ENCODE results near the gene LATS2.

LATS2 gene

GRCh38 chr13:21000647-21001046 lies 60.7 kb downstream of the LATS2 start:
- TF ChIP-seq CTCF (IDR thresholded peaks at IDR 0.05; ENCODE audit: low read depth, low read length) (no peak), EZH2phosphoT487 (IDR thresholded peaks at IDR 0.05; ENCODE audit: low read depth) (no peak)
- Histone ChIP-seq H3K4me2 (ENCODE audit: low read length) (no peak overlapping the region), H3K9me3 (ENCODE audit: insufficient read depth, low read length) (no peaks in the 10 kb centered on the region), H4K20me1 (ENCODE audit: insufficient read depth, low read length) (no peaks in the 10 kb centered on the region), H3K4me3 (ENCODE audit: low read length) (no peak overlapping the region), H3K79me2 (ENCODE audit: low read length) (no peaks in the 10 kb centered on the region), H2AFZ (ENCODE audit: low read depth, low read length) (no peak overlapping the region), H3K4me1 (ENCODE audit: low read length) (no peaks in the 10 kb centered on the region), H3K27ac (ENCODE audit: low read length) (no peak overlapping the region), H3K27me3 (ENCODE audit: low read depth, low read length) (no peaks in the 10 kb centered on the region), H3K36me3 (replicated peaks; ENCODE audit: low read depth, low read length) (no peaks in the 10 kb centered on the region), H3K9ac (ENCODE audit: low read length) (no peak overlapping the region)

GRCh38 chr13:20998649-20999415 lies 62.6 kb downstream of the LATS2 start:
- H3K36me3 ChIP-seq (replicated peaks; ENCODE audit: low read depth, low read length) = no peaks in the 10 kb centered on the region
- no peaks in the 10 kb centered on the region for H3K27me3 ChIP-seq (ENCODE audit: low read depth, low read length)
- TF ChIP-seq EZH2phosphoT487 (IDR thresholded peaks at IDR 0.05; ENCODE audit: low read depth) = no peak
- H2AFZ ChIP-seq (ENCODE audit: low read depth, low read length) = no peak overlapping the region
- no peak overlapping the region for H3K9ac ChIP-seq (ENCODE audit: low read length)
- H3K79me2 ChIP-seq (ENCODE audit: low read length) = no peaks in the 10 kb centered on the region
- H3K4me3 ChIP-seq (ENCODE audit: low read length) = no peak overlapping the region
- no peaks in the 10 kb centered on the region for H4K20me1 ChIP-seq (ENCODE audit: insufficient read depth, low read length)
- no peaks in the 10 kb centered on the region for H3K4me1 ChIP-seq (ENCODE audit: low read length)
- no peaks in the 10 kb centered on the region for H3K9me3 ChIP-seq (ENCODE audit: insufficient read depth, low read length)
- no peak overlapping the region for H3K4me2 ChIP-seq (ENCODE audit: low read length)
- H3K27ac ChIP-seq (ENCODE audit: low read length) = no peak overlapping the region

- no peak overlapping the region for H3K9ac ChIP-seq (ENCODE audit: low read length)
- no peaks in the 10 kb centered on the region for H3K27me3 ChIP-seq (ENCODE audit: low read depth, low read length)
- no peaks in the 10 kb centered on the region for H3K36me3 ChIP-seq (replicated peaks; ENCODE audit: low read depth, low read length)
- H3K4me3 ChIP-seq (ENCODE audit: low read length) = no peak overlapping the region
- no peak overlapping the region for H3K27ac ChIP-seq (ENCODE audit: low read length)
- H4K20me1 ChIP-seq (ENCODE audit: insufficient read depth, low read length) = no peaks in the 10 kb centered on the region
- H3K79me2 ChIP-seq (ENCODE audit: low read length) = no peaks in the 10 kb centered on the region
- no peak overlapping the region for H3K4me2 ChIP-seq (ENCODE audit: low read length)
- no peak overlapping the region for H2AFZ ChIP-seq (ENCODE audit: low read depth, low read length)
- H3K9me3 ChIP-seq (ENCODE audit: insufficient read depth, low read length) = no peaks in the 10 kb centered on the region
- TF ChIP-seq EZH2phosphoT487 (IDR thresholded peaks at IDR 0.05; ENCODE audit: low read depth) = no peak
- no peaks in the 10 kb centered on the region for H3K4me1 ChIP-seq (ENCODE audit: low read length)
These were observed 63.9 kb downstream of the LATS2 start for GRCh38 chr13:20997301-20998161.

GRCh38 chr13:20995245-20995838 lies 66.0 kb downstream of the LATS2 start:
- H3K4me3 ChIP-seq (ENCODE audit: low read length) = no peak overlapping the region
- H3K9ac ChIP-seq (ENCODE audit: low read length) = no peak overlapping the region
- TF ChIP-seq EZH2phosphoT487 (IDR thresholded peaks at IDR 0.05; ENCODE audit: low read depth) (no peak), CTCF (IDR thresholded peaks at IDR 0.05; ENCODE audit: low read depth, low read length) (no peak)
- H3K27me3 ChIP-seq (ENCODE audit: low read depth, low read length) = no peaks in the 10 kb centered on the region
- no peaks in the 10 kb centered on the region for H3K36me3 ChIP-seq (replicated peaks; ENCODE audit: low read depth, low read length)
- H3K79me2 ChIP-seq (ENCODE audit: low read length) = no peaks in the 10 kb centered on the region
- H3K9me3 ChIP-seq (ENCODE audit: insufficient read depth, low read length) = no peaks in the 10 kb centered on the region
- no peaks in the 10 kb centered on the region for H3K4me1 ChIP-seq (ENCODE audit: low read length)
- no peak overlapping the region for H2AFZ ChIP-seq (ENCODE audit: low read depth, low read length)
- H3K27ac ChIP-seq (ENCODE audit: low read length) = no peak overlapping the region
- H3K4me2 ChIP-seq (ENCODE audit: low read length) = no peak overlapping the region
- no peaks in the 10 kb centered on the region for H4K20me1 ChIP-seq (ENCODE audit: insufficient read depth, low read length)
